ENCODE measurements around the gene PLEKHG2.

GRCh38 chr19:39426170-39426569 is 13.7 kb downstream of the PLEKHG2 start:
- TF ChIP-seq POLR2AphosphoS5 (IDR thresholded peaks at IDR 0.05; ENCODE audit: low read depth, low read length) (no peak), RAD21 (IDR thresholded peaks at IDR 0.05; ENCODE audit: low read depth) (no peak), CTCF (IDR thresholded peaks at IDR 0.05 in 2 of 3, conservative IDR thresholded peaks at IDR 0.05 in 1 of 3; ENCODE audit: borderline replicate concordance in 1 of 3, insufficient read depth in 1 of 3, low read depth in 2 of 3, low read length in 2 of 3) (no peak), EZH2 (IDR thresholded peaks at IDR 0.05) (no peak), SP1 (IDR thresholded peaks at IDR 0.05; ENCODE audit: low read depth) (no peak), EZH2phosphoT487 (IDR thresholded peaks at IDR 0.05; ENCODE audit: borderline replicate concordance) (no peak), POLR2A (IDR thresholded peaks at IDR 0.05; ENCODE audit: borderline replicate concordance, extremely low read depth, insufficient read depth, insufficient read length) (no peak), YY1 (IDR thresholded peaks at IDR 0.05; ENCODE audit: extremely low read depth, insufficient replicate concordance, low read depth, low read length) (no peak), REST (IDR thresholded peaks at IDR 0.05; ENCODE audit: low read depth) (no peak), ATF3 (IDR thresholded peaks at IDR 0.05) (no peak)
